Fibroblast of pulmonary artery (primary cell): ENCODE data around the gene WFDC10B.
"Not testable (repeated sequence)": the region's sequence is repeated elsewhere in the genome, so short reads cannot be mapped to it uniquely, and the experiment has no call there.

ENCODE experiments used
- DNase-seq: peaks from one replicate; pipeline ENCODE4 v3.0.0-alpha.2; 2010; ENCODE audit warnings: low read depth
- H3K4me3 ChIP-seq: replicated peaks from 2 replicates; pipeline ENCODE4 v1.5.1; 2011; ENCODE audit warnings: low read depth, mild to moderate bottlenecking, control low read depth, low read length, moderate library complexity
- TF ChIP-seq, protein P1 (sequence below): IDR thresholded peaks from 2 replicates; pipeline ENCODE4 v1.5.1; 2011; ENCODE audit warnings: mild to moderate bottlenecking, control low read depth, low read length, inconsistent platforms; ENCODE audit errors: missing control alignments

The WFDC10B gene

DNA sequence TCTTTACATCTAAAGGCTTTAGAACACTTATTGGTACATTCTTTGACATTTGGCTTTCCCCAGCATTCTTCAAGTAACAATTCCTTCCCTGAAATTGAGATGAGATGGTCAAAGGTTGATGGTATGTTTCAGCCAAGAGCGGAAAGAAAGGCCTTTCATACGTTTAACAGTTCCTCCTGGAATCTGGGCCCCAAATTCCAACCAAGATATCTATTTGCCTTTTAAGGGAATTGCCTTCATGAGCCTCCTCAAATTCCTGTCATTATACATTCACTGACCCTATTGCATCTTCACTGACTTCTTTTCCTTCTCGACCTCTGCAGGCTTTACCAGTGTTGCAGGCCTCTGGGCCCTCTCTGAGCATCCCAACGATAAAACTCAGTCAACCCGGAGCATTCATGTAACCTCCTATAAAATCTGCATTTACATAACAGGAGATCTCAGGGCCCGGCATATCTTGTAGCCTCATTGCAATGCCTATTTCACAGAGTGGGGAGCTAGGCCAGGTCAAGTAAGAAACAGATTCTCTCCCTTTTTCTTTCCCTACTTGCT, 55.4 kb downstream of the WFDC10B start:
- DNase-seq, result no peak
- no peak overlapping the region for H3K4me3 ChIP-seq
- TF ChIP-seq, protein P1, sequence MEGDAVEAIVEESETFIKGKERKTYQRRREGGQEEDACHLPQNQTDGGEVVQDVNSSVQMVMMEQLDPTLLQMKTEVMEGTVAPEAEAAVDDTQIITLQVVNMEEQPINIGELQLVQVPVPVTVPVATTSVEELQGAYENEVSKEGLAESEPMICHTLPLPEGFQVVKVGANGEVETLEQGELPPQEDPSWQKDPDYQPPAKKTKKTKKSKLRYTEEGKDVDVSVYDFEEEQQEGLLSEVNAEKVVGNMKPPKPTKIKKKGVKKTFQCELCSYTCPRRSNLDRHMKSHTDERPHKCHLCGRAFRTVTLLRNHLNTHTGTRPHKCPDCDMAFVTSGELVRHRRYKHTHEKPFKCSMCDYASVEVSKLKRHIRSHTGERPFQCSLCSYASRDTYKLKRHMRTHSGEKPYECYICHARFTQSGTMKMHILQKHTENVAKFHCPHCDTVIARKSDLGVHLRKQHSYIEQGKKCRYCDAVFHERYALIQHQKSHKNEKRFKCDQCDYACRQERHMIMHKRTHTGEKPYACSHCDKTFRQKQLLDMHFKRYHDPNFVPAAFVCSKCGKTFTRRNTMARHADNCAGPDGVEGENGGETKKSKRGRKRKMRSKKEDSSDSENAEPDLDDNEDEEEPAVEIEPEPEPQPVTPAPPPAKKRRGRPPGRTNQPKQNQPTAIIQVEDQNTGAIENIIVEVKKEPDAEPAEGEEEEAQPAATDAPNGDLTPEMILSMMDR, result no peak

DNA sequence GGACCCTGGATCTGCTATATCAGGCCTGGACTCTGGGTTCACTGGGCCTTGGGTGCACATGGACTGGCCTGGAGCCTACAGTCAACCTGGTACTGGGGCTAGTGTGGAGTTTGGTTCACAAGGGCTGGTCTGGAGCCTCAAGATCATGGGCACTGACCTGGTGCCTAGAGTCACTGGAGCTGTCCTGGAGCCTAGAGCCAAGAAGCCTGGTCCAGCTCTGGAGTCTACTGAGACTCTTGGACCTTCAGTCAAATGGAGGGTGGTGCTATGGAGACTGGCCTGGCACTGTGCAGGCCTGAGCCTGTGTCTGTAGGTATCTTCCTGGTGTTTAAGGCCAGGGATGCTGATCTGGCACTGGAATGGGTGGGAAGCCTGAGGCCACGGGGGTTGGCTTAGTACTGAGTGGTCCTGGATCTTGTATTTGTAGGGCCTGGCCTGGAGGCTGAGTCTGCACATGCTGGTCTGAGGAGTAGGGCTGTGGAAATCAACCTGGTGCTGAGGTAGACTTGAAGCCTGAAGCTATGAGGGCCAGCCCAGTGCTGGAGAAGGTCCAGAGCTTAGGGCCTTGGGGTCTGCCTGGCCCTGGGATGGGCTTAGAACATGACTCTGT, 57.3 kb downstream of the WFDC10B start:
- DNase-seq, result no peak
- TF ChIP-seq, protein P1, result no peak
- H3K4me3 ChIP-seq, result no peak overlapping the region

DNA sequence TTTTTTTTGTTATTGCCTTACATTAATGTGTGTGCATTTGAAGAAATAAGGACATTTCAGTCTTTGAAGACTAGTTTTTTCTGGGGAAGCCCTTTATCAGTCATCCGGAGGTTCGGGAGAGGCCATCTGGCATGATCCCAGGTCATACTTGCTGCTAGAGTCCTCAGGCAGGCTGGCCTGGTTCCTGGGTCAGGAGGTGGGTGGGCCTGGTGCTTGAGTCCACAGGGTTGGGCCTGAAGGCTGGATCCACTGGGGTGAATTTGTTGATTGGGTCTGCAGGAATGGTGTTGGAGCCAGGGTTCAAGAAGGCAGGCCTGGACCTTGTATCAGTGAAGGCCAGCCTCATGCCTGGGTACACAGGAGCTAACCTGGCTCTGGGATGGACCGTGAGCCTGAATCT, 57.9 kb downstream of the WFDC10B start:
- TF ChIP-seq, protein P1, result no peak
- DNase-seq, result no peak
- H3K4me3 ChIP-seq, result no peak overlapping the region

DNA sequence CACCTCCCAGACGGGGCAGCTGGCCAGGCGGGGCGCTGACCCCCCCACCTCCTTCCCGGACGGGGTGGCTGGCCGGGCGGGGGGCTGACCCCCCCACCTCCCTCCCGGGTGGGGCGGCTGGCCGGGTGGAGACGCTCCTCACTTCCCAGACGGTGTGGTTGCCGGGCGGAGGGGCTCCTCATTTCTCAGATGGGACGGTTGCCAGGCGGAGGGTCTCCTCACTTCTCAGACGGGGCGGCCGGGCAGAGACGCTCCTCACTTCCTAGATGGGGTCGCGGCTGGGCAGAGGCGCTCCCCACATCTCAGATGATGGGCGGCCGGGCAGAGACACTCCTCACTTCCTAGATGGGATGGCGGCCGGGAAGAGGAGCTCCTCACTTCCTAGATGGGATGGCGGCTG, 59.0 kb downstream of the WFDC10B start:
- not testable (repeated sequence) for H3K4me3 ChIP-seq, DNase-seq

DNA sequence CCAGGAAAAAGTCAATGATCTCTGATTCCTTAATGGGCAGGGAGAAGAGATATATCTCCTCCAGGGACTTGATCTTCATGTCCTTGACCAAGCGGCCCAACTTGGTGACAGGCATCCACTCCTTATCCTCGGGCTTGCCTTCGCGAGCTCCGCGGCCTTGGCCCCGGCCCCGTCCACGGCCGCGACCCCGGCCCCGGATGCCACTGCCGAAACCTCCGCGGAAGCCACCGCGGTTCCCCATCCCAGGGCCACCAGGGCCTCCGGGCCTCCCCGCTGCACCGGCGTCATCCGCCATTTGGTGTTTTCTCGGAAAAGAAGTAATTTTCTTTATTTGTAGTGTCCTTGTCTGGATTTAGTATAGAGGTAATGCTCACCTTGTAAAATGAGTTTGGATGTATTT, 63.7 kb downstream of the WFDC10B start:
- not testable (repeated sequence) for DNase-seq

DNA sequence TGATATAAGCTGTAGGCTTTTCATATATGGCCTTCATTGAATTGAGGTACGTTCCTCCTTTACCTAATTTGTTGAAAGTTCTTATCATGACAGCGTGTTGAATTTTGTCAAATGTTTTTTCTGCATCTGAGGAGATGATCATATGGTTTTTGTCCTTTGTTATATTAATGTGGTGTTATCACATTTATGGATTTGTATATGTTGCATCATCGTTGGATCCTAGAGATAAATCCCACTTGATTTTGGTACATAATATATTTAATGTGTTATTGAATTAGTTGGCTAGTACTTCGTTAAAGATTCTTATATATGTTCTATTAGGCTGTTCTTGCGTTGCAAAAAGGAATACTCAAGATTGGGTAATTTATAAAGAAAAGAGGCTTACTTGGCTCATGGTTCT, 65.1 kb downstream of the WFDC10B start:
- no peak for DNase-seq
- TF ChIP-seq, protein P1, result no peak
- H3K4me3 ChIP-seq, result no peak overlapping the region

More for the DNA sequence above, 63.7 kb downstream of the WFDC10B start:
- H3K4me3 ChIP-seq, result not testable (repeated sequence)

DNA sequence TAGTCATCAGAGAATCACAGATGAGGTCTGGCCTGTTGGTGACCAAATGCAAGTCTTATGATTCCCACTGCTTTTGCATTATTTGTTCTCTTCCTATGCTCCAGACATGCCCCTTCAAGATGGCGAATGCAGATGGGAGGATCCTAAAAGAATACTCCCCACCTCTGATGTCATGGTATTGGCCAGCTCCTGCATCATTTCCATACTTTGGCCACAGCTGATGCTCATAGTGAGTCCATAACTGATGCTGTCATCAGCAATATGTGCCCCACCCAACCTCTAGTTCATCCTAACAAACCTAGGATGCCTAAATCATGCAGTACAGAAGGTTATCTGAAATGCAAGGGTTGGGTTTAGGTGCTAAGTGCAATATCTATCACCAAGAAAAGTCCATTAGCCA, 68.3 kb downstream of the WFDC10B start:
- H3K4me3 ChIP-seq, result no peak overlapping the region
- DNase-seq, result no peak
- TF ChIP-seq, protein P1, result no peak
